ENCODE results near the gene XRCC4. TPM values are rescaled to one million over a fixed set of nuclear protein-coding genes. Genes with fewer than 3 reads are reported as not detected.

The XRCC4 gene
- total and polyA plus RNA-seq, 2 of the 13 experiments (the other 11 are each of a cell fraction or from before 2014, with no cell fraction given), result 2.8 to 12.6 TPM

- TF ChIP-seq PRDM4 (CRISPR knock-in tag; IDR thresholded peaks at IDR 0.05; ENCODE audit: borderline replicate concordance), result no peak
- TF ChIP-seq STAT5B (CRISPR knock-in tag; IDR thresholded peaks at IDR 0.05), result no peak
- TF ChIP-seq ZNF124 (CRISPR knock-in tag; IDR thresholded peaks at IDR 0.05), result no peak
- TF ChIP-seq TCF7 (IDR thresholded peaks at IDR 0.05; ENCODE audit: low read depth), result no peak
- TF ChIP-seq CENPBD1 (CRISPR knock-in tag; IDR thresholded peaks at IDR 0.05; ENCODE audit: borderline replicate concordance, low read depth), result no peak
Observed at GRCh38 chr5:83283761-83284160, 206.4 kb downstream of the XRCC4 start (continued).

GRCh38 chr5:83285661-83286398 is 208.5 kb downstream of the XRCC4 start:
- intact Hi-C loops (cut with micrococcal nuclease; ENCODE audit: unreplicated experiment), result no loop called here
- H3K27me3 ChIP-seq (ENCODE audit: control insufficient read depth in 1 of 2, insufficient read depth in 2 of 2, low read length in 2 of 2), result no peaks in the 10 kb centered on the region
- no peaks in the 10 kb centered on the region for H3K36me3 ChIP-seq (replicated peaks in 1 of 2; ENCODE audit: control insufficient read depth in 1 of 2, insufficient read depth in 2 of 2, low read length in 2 of 2)
- no peak overlapping the region for H3K4me3 ChIP-seq (replicated peaks in 1 of 3; ENCODE audit: insufficient read depth in 1 of 3, low read depth in 2 of 3, low read length in 3 of 3)
- no peak overlapping the region for H3K27ac ChIP-seq (ENCODE audit: extremely low read length, insufficient read depth, low read length)
- 81% methylated on average over 7 of the region's 7 CpGs for WGBS (ENCODE audit: low lambda C conversion rate)
- no peaks in the 10 kb centered on the region for H4K20me1 ChIP-seq (ENCODE audit: insufficient read depth, low read length)
- no peak for FAIRE-seq
- POLR2A ChIA-PET, result no interaction called here
- ATAC-seq, result no peak
- no peaks in the 10 kb centered on the region for H3K4me1 ChIP-seq (ENCODE audit: insufficient read depth, low read length)
- H2AFZ ChIP-seq (ENCODE audit: low read length), result no peak overlapping the region
- H3K9ac ChIP-seq (ENCODE audit: insufficient read depth, low read depth, low read length), result no peak overlapping the region
- no TSS peak for BruUV-seq (replicated peaks)
- in situ Hi-C loops (cut with HindIII; ENCODE audit: extremely low pct_ligation_motif_present, low pct_unique_long_range_greater_than_20kb), result no loop called here
- DNase-seq (ENCODE audit: low spot score), result no peak
- H3K79me2 ChIP-seq (ENCODE audit: insufficient read depth, low read length), result no peaks in the 10 kb centered on the region
- no peaks in the 10 kb centered on the region for H3K9me3 ChIP-seq (ENCODE audit: low read length)
- TF ChIP-seq ZNF331 (CRISPR knock-in tag; IDR thresholded peaks at IDR 0.05) (no peak), CEBPB (IDR thresholded peaks at IDR 0.05; ENCODE audit: borderline replicate concordance, low read depth, low read length) (peak; percentile 73), YEATS4 (CRISPR knock-in tag; IDR thresholded peaks at IDR 0.05; ENCODE audit: borderline replicate concordance) (no peak), KAT7 (CRISPR knock-in tag; IDR thresholded peaks at IDR 0.05; ENCODE audit: borderline replicate concordance) (no peak), RORA (CRISPR knock-in tag; IDR thresholded peaks at IDR 0.05) (no peak), ARNT (IDR thresholded peaks at IDR 0.05) (no peak)
- no peak overlapping the region for H3K4me2 ChIP-seq (ENCODE audit: low read depth, low read length)
- CTCF ChIA-PET (ENCODE audit: low intra/inter-chr PET ratio, low total read pairs), result no interaction called here
